GM23338 (cell line): ENCODE results near the gene SPATS1. TPM values are rescaled to one million over a fixed set of nuclear protein-coding genes. Genes with fewer than 3 reads are reported as not detected.

Source experiments
- ATAC-seq: fragments of 200-7000 bp; cut with Tn5 transposase; 3 replicates; pipeline ENCODE4 v1.9.1; 2020
- DNase-seq: peaks from one replicate; pipeline ENCODE4 v3.0.0-alpha.2; 2015; ENCODE audit warnings: low spot score
- H2AFZ ChIP-seq: fragments of 200-600 bp; sonication (generic); 2 replicates; pipeline ENCODE4 v1.8.0; 2016; ENCODE audit warnings: antibody characterized with exemption, mild to moderate bottlenecking, moderate library complexity
- H3F3A ChIP-seq: fragments of 200-600 bp; sonication (generic); replicated peaks from 2 replicates; pipeline ENCODE4 v1.8.0; 2017; ENCODE audit warnings: antibody characterized with exemption, mixed run types, low read depth
- H3K27ac ChIP-seq: fragments of 200-600 bp; sonication (generic); 2 replicates; pipeline ENCODE4 v1.6.1; 2016; ENCODE audit warnings: low read depth
- H3K27me3 ChIP-seq: fragments of 200-600 bp; sonication (generic); 2 replicates; pipeline ENCODE4 v1.8.0; 2016; ENCODE audit warnings: mild to moderate bottlenecking, mixed run types, moderate library complexity; ENCODE audit not compliant: insufficient read depth
- H3K36me3 ChIP-seq: fragments of 200-600 bp; sonication (generic); 2 replicates; pipeline ENCODE4 v1.8.0; 2016; ENCODE audit warnings: mild to moderate bottlenecking; ENCODE audit not compliant: insufficient read depth
- H3K4me1 ChIP-seq: fragments of 200-600 bp; sonication (generic); 2 replicates; pipeline ENCODE4 v1.8.0; 2016; ENCODE audit warnings: mild to moderate bottlenecking, moderate library complexity; ENCODE audit not compliant: insufficient read depth
- H3K4me2 ChIP-seq: fragments of 200-600 bp; sonication (generic); 2 replicates; pipeline ENCODE4 v1.7.1; 2017; ENCODE audit warnings: mixed run types
- H3K4me3 ChIP-seq: fragments of 200-600 bp; sonication (generic); 2 replicates; pipeline ENCODE4 v1.6.1; 2016; ENCODE audit warnings: mixed run types
- H3K79me2 ChIP-seq: fragments of 200-600 bp; sonication (generic); replicated peaks from 2 replicates; pipeline ENCODE4 v1.8.0; 2017; ENCODE audit warnings: mild to moderate bottlenecking; ENCODE audit not compliant: insufficient read depth
- H3K9me2 ChIP-seq: fragments of 200-600 bp; sonication (generic); 2 replicates; pipeline ENCODE4 v1.8.0; 2017; ENCODE audit not compliant: insufficient read depth
- H4K20me1 ChIP-seq: fragments of 200-600 bp; sonication (generic); replicated peaks from 2 replicates; pipeline ENCODE4 v1.8.0; 2017; ENCODE audit warnings: mild to moderate bottlenecking; ENCODE audit not compliant: insufficient read depth
- H3K27ac Mint-ChIP-seq: 2 replicates; pipeline ENCODE4 v1.8.0; 2020; ENCODE audit warnings: inconsistent platforms, mild to moderate bottlenecking, moderate library complexity, mixed read lengths
- H3K27me3 Mint-ChIP-seq: 3 replicates; pipeline ENCODE4 v1.8.0; 2022; ENCODE audit warnings: low read depth, mild to moderate bottlenecking, moderate library complexity, mixed read lengths, inconsistent platforms; ENCODE audit not compliant: insufficient read depth, poor library complexity
- H3K36me3 Mint-ChIP-seq: 3 replicates; pipeline ENCODE4 v1.8.0; 2021; ENCODE audit warnings: low read depth, mild to moderate bottlenecking, inconsistent platforms, moderate library complexity, mixed read lengths
- H3K4me1 Mint-ChIP-seq: 3 replicates; pipeline ENCODE4 v1.8.0; 2020; ENCODE audit warnings: mild to moderate bottlenecking, inconsistent platforms, mixed read lengths
- H3K4me3 Mint-ChIP-seq: 3 replicates; pipeline ENCODE4 v1.8.0; 2021; ENCODE audit warnings: moderate library complexity, mild to moderate bottlenecking, inconsistent platforms, mixed read lengths
- H3K9me3 Mint-ChIP-seq: 3 replicates; pipeline ENCODE4 v1.8.0; 2020; ENCODE audit warnings: moderate library complexity, mild to moderate bottlenecking, inconsistent platforms, mixed read lengths
- CREB1 ChIP-seq: fragments of 250-450 bp; sonication (Bioruptor Pico); IDR thresholded peaks from 2 replicates; pipeline ENCODE4 v1.5.0; 2020; ENCODE audit warnings: low read depth, mild to moderate bottlenecking, moderate library complexity
- CTCF ChIP-seq, 2 experiments: fragments of 200-600 bp in 1 of 2; sonication (generic) in 1 of 2; conservative IDR thresholded peaks; 2 replicates each; pipeline versions ENCODE4 v1.5.1 to v1.6.1; 2016 to 2017; ENCODE audit warnings: antibody characterized with exemption in 2 of 2, low read depth in 2 of 2, mild to moderate bottlenecking in 2 of 2, moderate library complexity in 1 of 2
- EZH2phosphoT487 ChIP-seq: fragments of 200-600 bp; sonication (generic); IDR thresholded peaks from one replicate; pipeline ENCODE4 v1.8.1; 2018; ENCODE audit warnings: antibody characterized with exemption; ENCODE audit not compliant: unreplicated experiment
- JUNB ChIP-seq: IDR thresholded peaks from one replicate; pipeline ENCODE4 v1.6.1; 2016; ENCODE audit warnings: antibody characterized with exemption; ENCODE audit not compliant: unreplicated experiment
- NANOG ChIP-seq: IDR thresholded peaks from 2 replicates; pipeline ENCODE4 v1.6.1; 2016; ENCODE audit warnings: antibody characterized with exemption, borderline replicate concordance
- REST ChIP-seq: IDR thresholded peaks from one replicate; pipeline ENCODE4 v1.6.1; 2018; ENCODE audit warnings: antibody characterized with exemption; ENCODE audit not compliant: unreplicated experiment
- ZNF114 ChIP-seq: fragments of 250-450 bp; sonication (Bioruptor Pico); IDR thresholded peaks from 2 replicates; pipeline ENCODE4 v1.5.0; 2020; ENCODE audit warnings: mild to moderate bottlenecking, moderate library complexity
- ZNF331 ChIP-seq: fragments of 250-450 bp; sonication (Bioruptor Pico); IDR thresholded peaks from 2 replicates; pipeline ENCODE4 v1.5.0; 2020; ENCODE audit warnings: low read depth, mild to moderate bottlenecking, moderate library complexity
- polyA plus RNA-seq: library from polyadenylated mRNA; unstranded; fragments of >200 nt; fragmentation: Nextera tagmentation; extraction: Ambion mirVana; gene quantifications from 2 replicates; pipeline ENCODE4 v1.2.1, GENCODE V29; 2016
- total RNA-seq: library from RNA; depleted of rRNA; stranded (reverse); fragments of >200 nt; shearing (Covaris generic); gene quantifications from 2 replicates; pipeline ENCODE4 v1.2.3, GENCODE V29; 2014

SPATS1 gene
- total and polyA plus RNA-seq, 2 experiments from 2014 or later: not detected

GRCh38 chr6:44310241-44310640 lies 32.2 kb upstream of the SPATS1 start (continued):
- no peak for TF ChIP-seq REST
- no peak for TF ChIP-seq NANOG
- no peak for TF ChIP-seq CTCF (conservative IDR thresholded peaks at IDR 0.05; ENCODE audit: low read depth in 2 of 2)

DNA sequence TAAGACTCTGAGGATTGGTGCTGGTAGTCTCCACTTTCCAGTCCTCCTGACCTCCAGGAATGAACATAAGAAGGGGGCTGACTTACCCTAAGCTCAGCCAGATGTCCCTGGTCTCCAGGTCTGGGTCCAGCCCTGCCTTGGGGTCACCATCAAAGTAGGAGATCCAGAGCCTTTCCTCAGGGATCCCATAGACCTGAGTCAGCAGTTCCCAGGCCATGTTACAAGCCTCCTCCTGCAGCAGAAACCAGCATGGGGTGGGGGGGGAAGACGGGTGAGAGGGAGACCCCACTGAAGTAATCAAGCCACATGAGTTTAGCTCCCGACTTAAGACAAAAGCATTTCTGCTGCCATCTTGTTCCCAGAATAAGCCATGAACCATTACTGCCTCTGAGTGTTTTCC lies 31.1 kb upstream of the SPATS1 start:
- Histone ChIP-seq H3K27ac (no peak overlapping the region), H3K79me2 (peaks cover 10% of the 10 kb centered on the region), H3K27me3 (no peaks in the 10 kb centered on the region), H3K36me3 (peaks cover 12% of the 10 kb centered on the region), H3K4me2 (no peak overlapping the region), H2AFZ (no peak overlapping the region), H3K4me1 (peaks cover 6% of the 10 kb centered on the region; the same call in 1 of the 2 replicates), H4K20me1 (no peaks in the 10 kb centered on the region), H3F3A (0 out of 2 replicates have a peak, but pooled peaks cover 4% of the 10 kb centered on the region), H3K4me3 (0 out of 2 replicates have a peak overlapping the region, but pooled peaks have one; percentile 26), H3K9me2 (no peaks in the 10 kb centered on the region)
- Mint-ChIP-seq H3K4me1 (peaks cover 10% of the 10 kb centered on the region; the same call in 2 of the 3 replicates), H3K4me3 (peak overlapping the region; percentile 94; the same call in 1 of the 3 replicates), H3K27me3 (peaks cover 9% of the 10 kb centered on the region), H3K27ac (no peak overlapping the region), H3K9me3 (no peaks in the 10 kb centered on the region; the same call in 2 of the 3 replicates), H3K36me3 (peaks cover 52% of the 10 kb centered on the region)
- no peak for DNase-seq
- no peak for TF ChIP-seq ZNF114
- ATAC-seq: no peak

GRCh38 chr6:44311767-44312166 lies 30.7 kb upstream of the SPATS1 start:
- Mint-ChIP-seq H3K36me3 (peaks cover 51% of the 10 kb centered on the region), H3K4me1 (peaks cover 13% of the 10 kb centered on the region; the same call in 2 of the 3 replicates), H3K4me3 (peak overlapping the region; percentile 94), H3K9me3 (no peaks in the 10 kb centered on the region; the same call in 2 of the 3 replicates), H3K27me3 (peaks cover 7% of the 10 kb centered on the region), H3K27ac (no peak overlapping the region)
- Histone ChIP-seq H3K27me3 (no peaks in the 10 kb centered on the region), H3K27ac (no peak overlapping the region), H3K4me3 (peak overlapping the region; percentile 79), H3K9me2 (no peaks in the 10 kb centered on the region), H4K20me1 (no peaks in the 10 kb centered on the region), H3K79me2 (peaks cover 10% of the 10 kb centered on the region), H3K4me1 (peaks cover 6% of the 10 kb centered on the region; the same call in 1 of the 2 replicates), H2AFZ (no peak overlapping the region), H3K4me2 (peak overlapping the region; percentile 86), H3F3A (0 out of 2 replicates have a peak, but pooled peaks cover 4% of the 10 kb centered on the region), H3K36me3 (peaks cover 12% of the 10 kb centered on the region)
- no peak for ATAC-seq
- no peak for DNase-seq
- no peak for TF ChIP-seq CREB1 (CRISPR knock-in tag)
- no peak for TF ChIP-seq JUNB
- TF ChIP-seq REST: no peak
- no peak for TF ChIP-seq ZNF331
- no peak for TF ChIP-seq EZH2phosphoT487
- no peak for TF ChIP-seq CTCF (conservative IDR thresholded peaks at IDR 0.05; ENCODE audit: low read depth in 2 of 2)
